ENCODE results near the gene CDH24. TPM values are rescaled to one million over a fixed set of nuclear protein-coding genes. Genes with fewer than 3 reads are reported as not detected.
A peak's percentile ranks its signal among the peaks of the same experiment; 100 is the strongest.

Gene CDH24
- total and polyA plus RNA-seq, 2 of the 13 experiments (the other 11 are each of a cell fraction or from before 2014, with no cell fraction given), result 0.69 to 0.99 TPM

- TF ChIP-seq SAFB2 (CRISPR knock-in tag; IDR thresholded peaks at IDR 0.05; ENCODE audit: borderline replicate concordance, low read depth) (peak; percentile 99), BORCS8-MEF2B (CRISPR knock-in tag; IDR thresholded peaks at IDR 0.05) (peak; percentile 99), HHEX (CRISPR knock-in tag; IDR thresholded peaks at IDR 0.05) (0 out of 2 replicates have a peak, but pooled peaks have one; percentile 21), MED8 (CRISPR knock-in tag; IDR thresholded peaks at IDR 0.05; ENCODE audit: insufficient replicate concordance) (peak; percentile 95), ZNF510 (CRISPR knock-in tag; IDR thresholded peaks at IDR 0.05; ENCODE audit: low read depth) (peak; percentile 99), SMAD3 (CRISPR knock-in tag; IDR thresholded peaks at IDR 0.05) (no peak; the same call in 1 of the 2 replicates), YEATS4 (CRISPR knock-in tag; IDR thresholded peaks at IDR 0.05; ENCODE audit: borderline replicate concordance) (peak; percentile 90), NKX3-1 (CRISPR knock-in tag; IDR thresholded peaks at IDR 0.05) (peak; percentile 89; the same call in 1 of the 2 replicates), KDM3A (CRISPR knock-in tag; IDR thresholded peaks at IDR 0.05; ENCODE audit: low read depth) (peak; percentile 97), FOXA3 (CRISPR knock-in tag; IDR thresholded peaks at IDR 0.05) (no peak; the same call in 1 of the 2 replicates), YY1 (IDR thresholded peaks at IDR 0.05; ENCODE audit: insufficient read depth, insufficient replicate concordance, low read depth, low read length) (peak; percentile 98), GATAD1 (CRISPR knock-in tag; IDR thresholded peaks at IDR 0.05) (peak; percentile 83), ZNF282 (IDR thresholded peaks at IDR 0.05; ENCODE audit: partially characterized antibody) (no peak), ZEB1 (IDR thresholded peaks at IDR 0.05; ENCODE audit: insufficient replicate concordance, low read depth) (no peak), LCORL (IDR thresholded peaks at IDR 0.05) (no peak), LCORL (CRISPR knock-in tag; IDR thresholded peaks at IDR 0.05) (peak; percentile 97), ARNT (IDR thresholded peaks at IDR 0.05) (no peak), NR2F2 (IDR thresholded peaks at IDR 0.05; ENCODE audit: borderline replicate concordance, low read depth) (no peak), ZNF367 (CRISPR knock-in tag; IDR thresholded peaks at IDR 0.05; ENCODE audit: borderline replicate concordance) (peak; percentile 92; the same call in 1 of the 2 replicates), EP300 (IDR thresholded peaks at IDR 0.05; ENCODE audit: low read depth in 2 of 2, low read length in 2 of 2) (0 out of 4 replicates have a peak, but pooled peaks of 1 of the 2 experiments have one; percentile 8), EP300 (CRISPR knock-in tag; IDR thresholded peaks at IDR 0.05; ENCODE audit: borderline replicate concordance) (no peak; the same call in none of the 2 replicates), ZBTB7A (CRISPR knock-in tag; IDR thresholded peaks at IDR 0.05) (no peak; the same call in none of the 2 replicates), SUZ12 (IDR thresholded peaks at IDR 0.05; ENCODE audit: low read depth, low read length) (no peak; the same call in 1 of the 2 replicates), NR0B2 (CRISPR knock-in tag; IDR thresholded peaks at IDR 0.05) (peak; percentile 97), GRHL1 (CRISPR knock-in tag; conservative IDR thresholded peaks at IDR 0.05) (no peak), CEBPZ (IDR thresholded peaks at IDR 0.05; ENCODE audit: low read length) (no peak), AHR (CRISPR knock-in tag; IDR thresholded peaks at IDR 0.05) (peak; percentile 96), ZSCAN12 (CRISPR knock-in tag; IDR thresholded peaks at IDR 0.05) (peak; percentile 77)
Observed at GRCh38 chr14:23094666-23095195, 37.4 kb upstream of the CDH24 start, which contains the start of gene ACIN1 (continued).
